ENCODE results near the gene IFIT3.

Gene IFIT3

GRCh38 chr10:89352802-89353201, 25.0 kb downstream of the IFIT3 start:
- TF ChIP-seq CTCF (IDR thresholded peaks at IDR 0.05; ENCODE audit: low read depth, low read length): no peak
- no peak for DNase-seq (ENCODE audit: extremely low read depth, low read depth)

GRCh38 chr10:89355394-89355931, 27.7 kb downstream of the IFIT3 start:
- TF ChIP-seq CTCF (IDR thresholded peaks at IDR 0.05; ENCODE audit: low read depth, low read length): no peak
- no peak for DNase-seq (ENCODE audit: extremely low read depth, low read depth)

- no peak for DNase-seq (ENCODE audit: extremely low read depth, low read depth)
- TF ChIP-seq CTCF (IDR thresholded peaks at IDR 0.05; ENCODE audit: low read depth, low read length): no peak
Measured at GRCh38 chr10:89357096-89357495, 29.3 kb downstream of the IFIT3 start.

- TF ChIP-seq CTCF (IDR thresholded peaks at IDR 0.05; ENCODE audit: low read depth, low read length): no peak
- no peak for DNase-seq (ENCODE audit: extremely low read depth, low read depth)
Measured at GRCh38 chr10:89357975-89358374, 30.2 kb downstream of the IFIT3 start.

- no peak for DNase-seq (ENCODE audit: extremely low read depth, low read depth)
- no peak for TF ChIP-seq CTCF (IDR thresholded peaks at IDR 0.05; ENCODE audit: low read depth, low read length)
Measured at GRCh38 chr10:89360157-89360556, 32.4 kb downstream of the IFIT3 start.

- TF ChIP-seq CTCF (IDR thresholded peaks at IDR 0.05; ENCODE audit: low read depth, low read length): no peak
- DNase-seq (ENCODE audit: extremely low read depth, low read depth): no peak
Measured at GRCh38 chr10:89362929-89363328, 35.1 kb downstream of the IFIT3 start.

GRCh38 chr10:89363729-89364442, 36.1 kb downstream of the IFIT3 start:
- no peak for TF ChIP-seq CTCF (IDR thresholded peaks at IDR 0.05; ENCODE audit: low read depth, low read length)
- no peak for DNase-seq (ENCODE audit: extremely low read depth, low read depth)
